ENCODE data around the gene CEP170. TPM values are rescaled to one million over a fixed set of nuclear protein-coding genes. Genes with fewer than 3 reads are reported as not detected.

Gene CEP170
- total RNA-seq: 98.1 and 107 TPM in 2 replicates

DNA sequence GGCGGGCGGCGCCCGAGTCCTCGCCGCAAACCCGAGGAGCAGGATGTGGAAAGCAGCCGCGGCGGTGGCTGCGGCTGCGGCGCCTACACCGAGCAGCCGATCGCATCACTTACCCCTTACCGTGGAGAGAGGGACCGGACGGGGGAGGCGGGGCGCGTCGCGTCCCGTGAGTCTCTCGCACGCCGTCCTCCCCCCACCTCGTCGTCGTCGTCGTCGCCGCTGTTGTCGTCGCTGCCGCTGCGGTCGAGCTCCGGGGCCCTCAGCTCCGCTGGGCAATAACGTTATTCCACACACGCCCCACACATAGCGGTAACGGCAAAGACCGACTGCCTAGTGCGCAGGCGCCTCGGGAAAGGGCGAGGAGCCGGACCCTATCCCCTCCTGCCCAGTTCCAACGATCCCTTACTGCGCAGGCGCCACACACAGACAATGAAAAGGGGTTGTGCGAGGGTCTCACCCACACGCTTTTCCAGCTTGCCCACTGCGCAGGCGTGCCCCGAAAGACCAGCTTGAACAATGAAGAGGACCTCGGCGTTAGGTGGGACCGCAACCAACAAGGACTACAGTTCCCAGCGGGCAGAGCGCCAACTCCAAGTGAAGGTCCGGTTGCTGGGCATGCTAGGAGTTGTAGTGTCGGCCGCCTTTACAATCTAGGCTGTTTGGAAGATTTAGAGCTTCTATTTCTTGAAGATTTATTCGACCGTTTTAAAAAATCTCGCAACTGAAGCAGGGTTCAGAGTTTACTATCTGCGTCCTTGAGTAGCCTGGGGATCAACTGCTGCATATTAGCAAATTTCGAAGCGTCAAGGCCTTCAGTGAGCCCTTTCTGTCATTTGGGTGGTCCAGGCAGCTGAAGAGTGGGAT, at the start of gene CEP170:
CEP170 (minus strand) TSS at position 355 of the 864 bp plus-strand sequence. CDS start 30,001 bp downstream, outside the sequence.

DNA sequence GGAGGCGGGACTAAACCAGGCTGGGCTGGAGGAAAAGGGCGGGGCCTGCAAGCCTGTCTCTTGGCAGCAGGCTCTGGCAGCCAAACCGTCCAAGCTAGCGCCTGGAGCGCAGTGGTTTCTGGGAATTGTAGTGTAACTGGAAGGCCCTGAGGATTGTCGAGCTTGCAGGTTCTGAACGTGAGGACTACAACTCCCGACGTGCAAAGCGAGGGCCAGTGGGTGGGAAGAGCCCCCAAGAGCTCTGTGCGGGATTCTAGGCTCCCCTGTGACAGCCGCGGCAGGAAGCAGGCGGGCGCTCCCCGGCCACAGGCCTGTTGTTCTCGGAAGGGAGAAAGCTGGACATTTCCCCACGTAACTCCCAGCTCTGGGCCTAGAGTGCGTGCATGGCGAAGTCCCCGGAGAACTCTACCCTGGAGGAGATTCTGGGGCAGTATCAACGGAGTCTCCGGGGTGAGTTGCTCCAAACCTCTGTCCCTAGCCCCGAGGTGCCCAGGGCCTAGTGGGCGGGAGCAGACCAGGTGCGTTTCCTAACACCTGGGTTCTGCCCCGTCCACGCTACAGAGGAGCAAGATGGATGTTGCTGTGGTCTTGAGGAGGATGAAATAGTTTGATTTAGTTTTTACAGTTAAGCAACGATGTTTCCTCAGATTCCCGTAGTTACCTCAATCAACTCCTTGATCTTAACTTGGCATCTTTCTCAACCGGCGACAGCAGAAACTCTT, 871 bp upstream of the CEP170 start, which contains the start of gene SDCCAG8:
SDCCAG8 (plus strand) TSS at position 251 of the 722 bp plus-strand sequence; CDS start at position 384, 133 bp downstream.

Other genes with a start within 250 kb of the CEP170 start
- 24.7 and 28.3 TPM in 2 replicates for gene SDCCAG8, start 760 bp upstream of the CEP170 start, total RNA-seq